HG03469 (cell line): ENCODE results near the gene GMCL1.
"Not testable (repeated sequence)": the region's sequence is repeated elsewhere in the genome, so short reads cannot be mapped to it uniquely, and the experiment has no call there.

ENCODE experiments used
- ATAC-seq: cut with Tn5 transposase; IDR thresholded peaks from one replicate; pipeline ENCODE4 v1.9.1; 2021; ENCODE audit warnings: mild to moderate bottlenecking, moderate library complexity, moderate number of reproducible peaks; ENCODE audit not compliant: unreplicated experiment

GMCL1 gene

DNA sequence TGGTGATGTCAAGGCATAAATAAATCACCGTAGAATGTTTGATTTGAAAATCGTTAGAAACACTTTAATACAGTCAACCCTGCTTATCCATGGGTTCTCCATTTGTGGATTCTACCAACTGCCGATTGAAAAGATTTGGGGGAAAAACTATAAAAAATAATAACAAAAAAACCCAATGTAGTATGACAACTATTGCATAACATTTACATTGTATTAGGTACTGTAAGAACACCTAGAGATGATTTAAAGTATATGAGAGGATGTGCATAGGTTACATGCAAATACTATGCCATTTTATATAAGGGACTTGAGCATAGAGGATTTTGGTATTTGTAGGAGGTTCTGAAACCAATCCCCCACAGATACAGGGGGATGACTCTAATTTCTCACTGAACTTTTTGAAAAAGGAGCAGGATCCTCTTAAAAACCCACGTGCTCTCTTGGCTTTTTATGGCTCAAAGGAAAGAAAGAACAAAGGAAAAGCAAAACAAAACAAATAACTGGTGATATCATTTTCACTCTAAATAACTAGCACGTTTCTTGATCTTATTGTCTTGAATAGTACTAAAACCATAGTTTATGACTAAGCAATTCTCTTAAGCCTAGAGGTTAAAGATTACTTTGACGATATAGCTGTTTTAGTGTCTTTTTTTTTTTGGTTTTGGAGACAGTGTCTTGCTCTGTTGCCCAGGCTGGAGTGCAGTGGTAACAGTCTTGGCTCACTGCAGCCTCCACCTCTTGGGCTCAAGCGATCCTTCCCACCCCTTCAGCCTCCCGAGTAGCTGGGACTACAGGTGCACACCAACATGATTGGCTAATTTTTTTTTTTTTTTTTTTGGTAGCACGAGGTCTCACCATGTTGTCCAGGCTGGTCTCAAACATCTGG lies 17.0 kb downstream of the GMCL1 start:
- no peak for ATAC-seq

DNA sequence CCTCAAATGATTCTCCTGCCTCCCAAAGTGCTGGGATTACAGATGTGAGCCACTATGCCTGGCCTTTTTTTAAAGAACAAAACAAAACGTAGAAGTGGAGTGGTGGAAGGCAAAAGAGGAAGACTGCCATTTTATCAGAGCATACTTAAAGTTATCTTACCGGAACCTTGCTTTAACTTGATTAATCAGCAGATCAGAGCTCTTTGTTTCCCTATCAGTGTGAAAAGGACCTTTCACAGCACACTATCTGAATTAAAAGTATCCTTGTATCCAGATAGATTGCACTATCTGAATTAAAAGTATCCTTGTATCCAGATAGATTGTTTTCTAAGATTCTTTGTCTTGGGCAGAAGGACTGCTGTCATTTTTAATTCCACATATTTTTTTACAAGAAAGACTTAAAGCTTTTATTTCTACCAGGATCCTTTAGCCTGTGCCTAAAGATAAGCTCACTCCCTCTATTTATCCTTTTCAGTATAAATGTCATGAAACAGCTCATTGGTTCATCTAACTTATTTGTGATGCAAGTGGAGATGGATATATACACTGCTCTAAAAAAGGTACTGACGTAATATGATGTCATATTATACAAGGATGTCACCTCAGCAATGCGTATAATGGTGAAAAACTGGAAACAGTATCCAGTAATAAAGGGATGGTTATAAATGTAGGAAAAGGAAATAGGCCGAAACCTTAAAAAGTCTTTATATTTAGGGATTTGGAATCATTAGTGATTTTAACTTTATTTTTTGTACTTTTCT lies 17.8 kb downstream of the GMCL1 start:
- ATAC-seq, result no peak

DNA sequence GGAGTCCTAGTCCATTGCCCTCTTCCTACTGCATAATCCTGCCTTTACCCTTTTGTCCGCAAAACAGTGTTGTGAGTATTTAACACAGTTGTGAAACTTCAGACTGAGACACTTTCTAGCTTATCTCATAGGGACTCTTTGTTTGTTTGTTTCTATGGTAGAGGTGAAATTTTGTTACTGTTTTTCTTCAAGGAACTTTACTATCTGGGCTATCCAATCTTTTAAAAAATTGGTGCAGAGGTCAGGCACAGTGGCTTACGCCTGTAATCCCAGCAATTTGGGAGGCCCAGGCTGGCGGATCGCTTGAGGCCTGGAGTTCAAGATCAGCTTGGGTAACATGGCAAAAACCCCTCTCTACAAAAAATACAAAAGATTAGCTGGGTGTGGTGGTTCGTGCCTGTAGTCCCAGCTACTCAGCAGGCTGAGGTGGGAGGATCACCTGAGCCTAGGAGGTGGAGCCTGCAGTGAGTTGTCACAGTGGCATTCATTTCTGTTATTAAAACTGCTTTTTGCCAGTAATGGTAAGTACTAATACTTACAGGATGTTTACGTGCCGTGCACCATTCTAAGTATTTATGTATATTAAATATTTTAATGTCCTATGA lies 18.8 kb downstream of the GMCL1 start:
- ATAC-seq, result no peak

DNA sequence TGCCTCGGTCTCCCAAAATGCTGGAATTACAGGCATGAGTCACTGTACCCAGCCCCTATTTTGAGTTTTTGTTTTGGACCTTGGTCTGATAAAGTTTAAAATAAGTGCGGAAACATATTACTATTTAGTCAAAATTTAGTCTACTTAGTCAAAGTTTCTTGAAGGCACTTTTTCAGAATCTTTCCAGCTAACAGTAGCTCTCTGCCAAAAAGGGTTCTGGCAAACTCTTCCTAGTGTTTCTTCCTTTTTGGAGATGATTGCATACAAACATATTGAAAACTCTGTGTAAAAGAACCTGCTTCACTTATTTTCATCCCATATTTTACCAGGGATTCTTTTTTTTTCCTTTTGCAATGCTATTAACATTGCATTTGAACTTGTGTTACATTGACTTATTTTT lies 28.8 kb downstream of the GMCL1 start:
- no peak for ATAC-seq

DNA sequence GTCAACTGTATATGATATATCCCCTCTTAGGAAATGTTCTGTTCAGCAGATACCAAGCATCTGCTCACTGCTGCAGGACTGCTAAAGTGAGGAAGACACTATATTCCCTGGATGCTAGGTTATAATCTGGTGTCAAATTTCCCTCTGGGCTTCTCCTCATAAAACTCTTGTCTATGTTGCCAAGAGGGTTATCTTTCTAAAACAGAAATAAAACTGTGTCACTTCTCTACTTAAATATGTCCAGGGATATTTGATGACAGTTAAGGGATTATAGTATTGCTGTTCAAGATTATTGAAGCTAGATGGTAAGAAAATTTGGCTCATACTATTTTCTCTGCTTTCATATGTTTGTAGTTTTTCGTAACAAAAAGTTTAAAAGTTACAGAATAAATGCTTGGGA lies 33.8 kb downstream of the GMCL1 start:
- ATAC-seq, result no peak

DNA sequence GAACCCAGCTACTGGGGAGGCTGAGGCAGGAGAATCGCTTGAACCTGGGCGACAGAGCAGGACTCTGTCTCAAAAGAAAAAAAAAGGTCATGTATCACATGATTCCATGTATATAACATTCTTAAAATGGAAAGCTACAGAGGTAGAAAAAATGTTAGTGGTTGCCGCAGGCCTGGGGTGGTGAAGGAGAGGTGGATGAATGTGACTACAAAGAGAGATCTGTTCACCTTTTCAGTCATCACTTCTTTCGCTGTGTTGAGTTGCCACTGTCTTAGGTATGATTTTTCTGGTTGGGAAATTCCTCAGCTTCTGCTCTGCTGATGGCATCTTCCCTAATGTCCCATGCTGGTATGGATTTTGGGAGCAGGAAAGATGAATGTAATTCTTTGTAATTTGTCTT lies 59.0 kb downstream of the GMCL1 start:
- no peak for ATAC-seq

DNA sequence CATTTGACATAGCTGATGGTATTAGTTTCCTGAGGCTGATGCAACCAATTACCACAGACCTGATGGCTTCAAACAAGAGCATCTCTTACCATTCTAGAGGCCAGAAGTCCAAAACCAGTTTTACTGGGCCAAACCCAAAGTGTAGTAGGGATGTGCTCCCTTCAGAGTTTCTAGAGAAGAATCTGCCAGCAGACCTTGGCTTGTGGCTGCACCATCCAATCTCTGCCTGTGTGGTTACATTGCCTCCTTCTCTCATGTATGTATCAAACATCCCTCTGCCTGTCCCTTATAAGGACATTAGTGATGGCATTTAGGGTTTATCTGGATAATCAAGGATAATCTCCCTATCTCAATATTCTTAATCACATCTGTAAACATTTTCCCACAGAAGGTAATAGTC lies 59.8 kb downstream of the GMCL1 start:
- ATAC-seq, result no peak

DNA sequence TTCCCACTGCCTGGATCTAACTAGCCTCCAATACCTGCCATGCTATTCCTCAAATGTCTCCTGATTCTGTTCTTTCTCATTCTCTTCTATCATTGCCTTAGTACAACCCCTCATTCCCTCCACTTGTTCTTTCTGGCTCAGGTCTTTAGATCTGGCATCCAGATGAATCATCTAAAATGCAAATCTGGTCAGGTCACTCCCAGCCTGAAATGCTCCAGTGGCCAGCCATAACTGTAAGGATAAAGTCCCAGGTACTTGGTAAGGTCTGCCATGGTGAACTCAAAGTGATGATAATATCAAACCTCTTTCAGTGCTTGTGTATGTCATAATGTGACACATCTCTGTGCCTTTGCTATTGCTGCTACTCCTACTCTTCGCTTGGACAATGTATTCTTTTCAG lies 61.4 kb downstream of the GMCL1 start:
- no peak for ATAC-seq

DNA sequence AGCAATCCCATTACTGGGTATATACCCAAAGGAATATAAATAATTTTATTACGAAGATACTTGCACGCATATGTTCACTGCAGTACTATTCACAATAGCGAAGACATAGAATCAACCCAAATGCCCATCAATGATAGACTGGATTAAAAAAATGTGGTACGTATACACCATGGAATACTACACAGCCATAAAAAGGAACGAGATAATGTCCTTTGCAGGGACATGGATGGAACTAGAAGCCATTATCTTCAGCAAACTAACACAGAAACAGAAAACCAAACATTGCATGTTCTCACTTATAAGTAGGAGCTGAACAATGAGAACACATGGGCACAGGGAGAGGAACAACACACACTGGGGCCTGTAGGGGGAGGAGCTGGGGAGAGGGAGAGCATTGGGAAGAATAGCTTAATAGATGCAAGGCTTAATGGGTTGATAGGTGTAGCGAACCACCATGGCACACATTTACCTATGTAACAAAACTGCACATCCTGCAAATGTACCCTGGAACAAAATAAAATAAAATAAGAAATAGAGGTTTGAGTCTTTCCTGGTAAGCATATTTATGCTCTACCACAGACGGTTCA lies 63.5 kb downstream of the GMCL1 start:
- ATAC-seq, result not testable (repeated sequence)

DNA sequence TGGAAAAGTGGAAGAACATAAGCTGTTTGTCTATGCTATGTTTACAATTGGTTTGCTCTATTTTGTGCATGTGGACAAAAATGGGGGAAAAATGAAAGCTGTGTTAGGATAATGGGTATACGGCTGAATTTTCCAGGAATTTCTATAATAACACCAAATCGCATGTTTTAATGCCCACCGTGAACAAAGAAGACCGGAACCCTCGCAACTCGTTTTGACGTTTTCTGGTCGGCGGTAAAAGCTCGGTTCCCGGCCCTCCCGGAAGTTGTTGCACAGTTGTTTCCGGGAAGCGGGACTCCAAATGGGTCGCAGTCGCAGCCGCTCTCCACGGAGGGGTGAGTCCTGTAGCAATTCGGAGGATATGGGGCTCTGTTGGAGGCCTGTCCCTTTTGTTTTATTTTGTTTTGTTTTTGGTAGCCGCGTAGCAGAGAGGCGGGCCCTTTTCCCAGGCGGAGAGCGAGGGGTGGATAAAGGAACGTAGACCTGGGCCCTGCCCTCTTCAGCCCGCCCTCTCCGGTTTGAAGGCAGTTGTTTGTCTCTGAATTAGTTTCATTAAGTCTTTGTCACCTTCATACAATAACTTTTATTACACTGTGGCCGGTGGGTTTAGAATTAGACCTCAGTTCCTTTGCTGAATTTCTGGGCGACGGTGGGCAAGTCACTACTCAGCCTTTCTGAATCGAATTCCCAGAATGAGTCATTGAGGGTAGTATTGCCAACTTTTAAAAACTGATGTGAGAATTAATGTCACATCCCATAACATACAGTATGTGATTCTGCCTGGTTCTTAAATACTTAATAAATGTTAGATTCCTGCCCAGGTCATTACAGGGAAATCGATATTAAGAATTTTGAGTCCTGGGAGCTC lies 64.5 kb downstream of the GMCL1 start, which contains the start of gene SNRNP27:
Gene SNRNP27, plus strand, starts transcription at position 273 of the 868 bp plus-strand sequence. Its CDS starts 29 bp downstream, at position 302.
- no peak for ATAC-seq

DNA sequence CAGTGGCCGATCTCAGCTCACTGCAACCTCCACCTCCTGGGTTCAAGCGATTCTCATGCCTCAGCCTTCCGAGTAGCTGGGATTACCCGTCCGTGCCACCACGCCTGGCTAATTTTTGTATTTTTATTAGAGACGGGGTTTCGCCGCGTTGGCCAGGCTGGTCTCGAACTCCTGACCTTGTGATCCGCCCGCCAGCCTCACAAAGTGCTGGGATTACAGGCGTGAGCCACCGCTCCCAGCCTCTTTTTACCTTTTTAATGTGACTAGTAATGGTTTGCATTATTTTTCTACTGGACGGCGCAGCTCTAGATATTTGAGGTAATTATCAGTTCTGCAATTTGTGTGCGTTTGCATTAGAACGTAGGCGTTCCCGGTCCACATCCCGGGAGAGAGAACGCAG lies 65.3 kb downstream of the GMCL1 start:
- ATAC-seq, result not testable (repeated sequence)

DNA sequence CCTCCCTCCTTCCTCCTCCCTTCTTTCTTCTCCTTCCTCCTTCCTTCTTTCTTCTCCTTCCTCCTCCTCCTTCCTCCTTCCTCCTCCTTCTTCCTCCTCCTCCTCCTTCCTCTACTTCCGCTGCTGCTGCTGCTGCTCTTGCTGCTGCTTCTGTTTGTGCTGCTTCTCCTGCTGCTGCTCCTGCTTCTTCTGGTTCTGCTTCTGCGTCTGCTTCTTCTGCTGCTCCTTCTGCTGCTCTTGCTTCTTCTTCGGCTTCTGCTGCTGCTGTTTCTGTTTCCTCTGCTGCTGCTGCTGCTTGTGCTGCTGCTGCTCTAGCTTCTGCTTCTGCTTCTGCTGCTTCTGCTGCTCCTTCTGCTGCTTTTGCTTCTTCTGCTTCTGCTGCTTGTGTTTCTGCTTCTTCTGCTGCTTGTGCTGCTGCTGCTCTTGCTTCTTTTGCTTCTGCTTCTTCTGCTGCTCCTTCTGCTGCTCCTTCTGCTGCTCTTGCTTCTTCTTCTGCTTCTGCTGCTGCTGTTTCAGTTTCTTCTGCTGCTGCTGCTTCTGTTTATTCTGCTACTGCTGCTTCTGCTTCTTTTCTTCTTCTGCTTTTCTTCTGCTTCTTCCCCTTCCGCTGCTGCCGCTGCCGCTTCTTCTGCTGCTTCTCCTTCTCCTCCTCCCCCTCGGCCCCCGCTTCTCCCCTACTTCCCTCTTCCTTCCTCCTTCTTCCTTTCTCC lies 72.9 kb downstream of the GMCL1 start:
- ATAC-seq, result no peak

DNA sequence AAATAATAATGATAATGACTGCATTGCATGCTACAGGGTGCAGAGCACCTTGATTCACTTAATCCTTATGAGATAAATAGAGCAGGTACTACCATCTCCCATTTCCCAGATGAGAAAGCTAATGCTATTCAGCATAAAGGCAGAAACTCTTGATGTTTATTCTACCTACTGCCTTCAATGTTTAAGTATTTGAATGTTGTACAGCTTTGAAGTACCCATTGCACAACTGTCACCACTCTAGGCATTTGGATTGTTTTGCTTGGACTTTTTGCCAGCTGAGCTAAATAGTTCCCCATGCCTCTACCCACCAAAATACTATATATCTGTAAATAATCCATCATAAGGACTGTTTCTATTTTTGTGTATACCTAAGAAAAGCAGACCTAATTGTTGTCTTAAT lies 77.8 kb downstream of the GMCL1 start:
- no peak for ATAC-seq

DNA sequence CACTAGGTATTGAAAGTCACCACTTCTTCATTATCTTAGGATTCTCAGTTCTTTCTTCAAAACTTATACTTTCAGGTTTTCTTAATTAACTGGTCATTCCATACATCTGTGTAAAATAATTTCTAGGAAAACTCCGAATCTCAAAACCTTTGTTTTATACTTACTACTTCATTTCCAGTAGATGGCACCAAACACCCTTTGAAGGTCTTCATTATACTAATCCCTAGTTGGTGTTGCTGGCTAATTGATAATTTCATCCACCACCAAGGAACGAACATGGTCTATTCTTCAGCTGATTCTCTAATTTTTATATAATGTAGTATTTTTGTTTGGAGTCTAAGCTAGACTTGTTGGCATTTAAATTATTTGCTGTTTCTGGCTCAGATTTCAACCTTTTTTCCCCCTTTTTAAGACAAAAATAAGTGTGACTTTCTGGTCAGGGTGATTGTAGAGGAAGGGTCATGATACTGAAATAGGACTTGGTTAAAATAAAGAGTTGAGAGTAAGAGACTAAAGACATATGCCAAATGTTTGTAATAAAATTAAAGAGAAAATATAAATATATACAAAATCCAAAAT lies 82.6 kb downstream of the GMCL1 start:
- no peak for ATAC-seq

DNA sequence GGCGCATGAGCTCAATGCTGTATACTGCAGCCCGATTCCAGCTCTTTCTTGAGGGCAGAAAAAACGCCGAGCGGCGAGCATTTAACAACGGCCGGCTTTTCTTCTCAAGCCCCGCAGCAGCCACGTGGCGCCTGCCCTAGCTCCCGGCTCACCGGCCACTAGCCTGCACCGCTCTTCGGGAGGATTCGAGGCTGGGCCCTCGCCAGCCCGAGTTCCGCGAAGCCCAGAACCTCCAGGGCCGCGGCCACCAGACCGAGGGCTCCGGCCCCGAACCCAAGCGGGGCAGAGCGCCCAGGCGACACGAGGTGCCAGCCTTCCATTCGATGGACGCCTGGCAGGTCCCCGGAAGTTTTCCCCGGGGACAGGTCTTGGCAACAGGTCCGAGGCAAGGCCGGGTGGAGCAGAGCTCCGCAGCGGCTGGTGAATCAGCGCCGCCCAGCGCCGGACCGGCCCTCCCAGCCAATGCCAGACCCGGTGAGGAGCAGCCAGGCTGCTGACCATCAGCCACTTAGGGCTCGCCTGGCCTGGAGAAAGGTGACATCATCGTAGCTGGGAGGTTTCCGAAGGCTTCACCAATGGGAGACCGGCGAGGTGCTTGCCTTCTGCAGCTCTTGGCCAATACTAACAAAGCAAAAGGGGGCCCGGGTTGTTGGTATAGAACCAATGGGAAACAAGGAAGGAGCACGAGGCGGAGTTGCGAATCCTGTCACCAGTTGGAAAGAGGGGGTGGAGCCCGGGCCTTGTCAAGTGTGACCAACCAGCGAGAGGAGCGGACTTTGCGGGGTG lies 84.9 kb downstream of the GMCL1 start:
- ATAC-seq, result peak; percentile 85

DNA sequence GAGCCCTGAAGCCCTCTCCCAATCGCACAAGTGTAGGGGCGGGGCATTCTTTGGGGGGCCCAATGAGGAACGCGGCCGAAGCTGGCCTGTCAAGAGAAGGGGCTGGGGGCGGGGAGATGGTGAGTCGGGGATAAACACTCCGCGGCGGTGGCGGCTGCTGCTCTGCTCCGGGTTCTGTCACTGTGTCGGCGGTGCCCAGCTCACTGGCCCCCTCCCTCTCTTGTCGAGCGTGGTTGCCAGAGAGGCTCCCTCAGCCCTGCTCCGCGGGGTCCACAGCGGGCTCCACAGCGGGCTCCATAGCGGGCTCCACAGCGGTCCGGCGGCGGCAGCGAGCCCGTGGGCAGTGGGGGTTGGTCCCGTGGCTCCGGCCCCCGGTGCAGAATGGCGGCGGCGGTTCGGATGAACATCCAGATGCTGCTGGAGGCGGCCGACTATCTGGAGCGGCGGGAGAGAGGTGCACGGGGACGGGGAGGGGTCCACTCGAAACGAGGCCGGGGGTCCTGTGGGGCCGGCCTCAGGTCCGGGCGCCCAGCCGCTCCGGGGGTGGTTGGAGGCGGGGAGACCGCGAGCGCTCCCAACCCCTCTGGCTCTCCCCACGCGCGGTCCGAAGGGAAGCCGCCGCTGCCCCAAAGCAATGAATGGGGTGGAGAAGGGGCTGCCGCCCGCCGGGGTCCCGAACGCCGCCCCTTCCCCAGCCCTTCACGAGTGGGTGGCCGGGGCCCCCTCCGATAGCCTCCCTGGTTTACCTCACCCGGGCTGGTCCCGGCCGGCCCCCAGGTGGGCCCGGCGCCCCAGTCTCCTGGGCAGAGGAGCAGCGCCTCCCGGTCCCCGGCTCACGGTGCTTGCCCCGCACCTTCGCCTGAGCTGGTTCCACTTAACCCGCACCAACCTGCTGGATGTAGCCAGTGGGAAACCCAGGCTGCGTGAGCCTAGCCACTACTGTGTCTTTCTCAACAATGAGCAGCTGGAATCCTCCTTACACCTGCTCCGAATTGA lies 85.8 kb downstream of the GMCL1 start, which contains the start of gene MXD1:
Gene MXD1, plus strand, starts transcription at position 160 of the 996 bp plus-strand sequence. Its CDS starts 222 bp downstream, at position 382.
- no peak for ATAC-seq

DNA sequence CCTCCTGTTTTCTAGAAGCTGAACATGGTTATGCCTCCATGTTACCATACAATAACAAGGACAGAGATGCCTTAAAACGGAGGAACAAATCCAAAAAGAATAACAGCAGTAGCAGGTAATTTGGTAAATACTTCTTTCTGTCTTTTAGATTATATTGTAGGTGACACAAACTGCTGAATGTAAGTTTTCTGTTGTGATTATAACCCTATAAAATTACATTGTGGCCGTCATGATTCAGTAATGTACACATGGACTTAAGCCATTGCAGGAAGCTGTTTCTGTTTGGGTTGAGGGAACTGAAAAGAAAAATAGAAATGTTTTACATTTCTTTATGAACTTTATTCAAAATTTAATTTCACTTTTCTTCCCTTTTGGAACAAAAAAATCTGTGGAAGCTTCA lies 86.6 kb downstream of the GMCL1 start:
- no peak for ATAC-seq
